GM12878 (cell line): ENCODE measurements around the gene TRPM6. TPM values are rescaled to one million over a fixed set of nuclear protein-coding genes. Genes with fewer than 3 reads are reported as not detected.

ENCODE experiments used
- ATAC-seq: fragments of 200-7000 bp; cut with Tn5 transposase; 3 replicates; pipeline ENCODE4 v1.9.1; 2020; ENCODE audit warnings: mild to moderate bottlenecking, moderate library complexity
- BruUV-seq: library from RNA; stranded (reverse); fragments of 400-500 nt; replicated peaks from 2 replicates; lab custom pipeline; 2021; lab: Mats Ljungman, UMichigan
- CTCF ChIA-PET: fragments of 300-600 bp; sonication (Branson Sonifier 250); formaldehyde crosslinking; extraction: SDS; loops from one replicate; lab custom pipeline; 2021; ENCODE audit warnings: inconsistent platforms; lab: Yijun Ruan, JAX
- POLR2A ChIA-PET: fragments of 350-600 bp; formaldehyde crosslinking; extraction: SDS; loops from one replicate; lab custom pipeline; 2021; ENCODE audit warnings: inconsistent platforms; lab: Charles Lee
- RAD21 ChIA-PET: fragments of 300-600 bp; sonication (Branson Sonifier 250); formaldehyde crosslinking; loops from one replicate; lab custom pipeline; 2023; ENCODE audit warnings: antibody characterized with exemption; ENCODE audit not compliant: unreplicated experiment; lab: Charles Lee
- SMC1A ChIA-PET: fragments of 300-600 bp; sonication (Branson Sonifier 250); formaldehyde crosslinking; loops from one replicate; lab custom pipeline; 2023; ENCODE audit not compliant: unreplicated experiment, uncharacterized antibody; lab: Charles Lee
- DNase-seq: peaks from one replicate; pipeline ENCODE4 v3.0.0-alpha.2; 2011; ENCODE audit warnings: low read depth, low spot score
- FAIRE-seq: peaks from 3 replicates; lab custom pipeline; 2011; peaks lifted over from hg19 to GRCh38; lab: Jason Lieb, UNC
- H2AFZ ChIP-seq: 2 replicates; pipeline ENCODE4 v1.6.0; 2011; ENCODE audit warnings: low read depth, low read length, control low read depth; ENCODE audit not compliant: control insufficient read depth
- H3K27ac ChIP-seq: 2 replicates; pipeline ENCODE4 v1.5.1; 2011; ENCODE audit warnings: control low read depth; ENCODE audit not compliant: control insufficient read depth, insufficient read depth
- H3K27me3 ChIP-seq, 2 experiments: replicated peaks in 1 of 2; 2 replicates each; pipeline versions ENCODE4 v1.6.0 to v1.6.1; 2011; ENCODE audit warnings: low read length in 1 of 2; ENCODE audit not compliant: control insufficient read depth in 2 of 2, insufficient read depth in 2 of 2
- H3K36me3 ChIP-seq, 2 experiments: 2 replicates each; pipeline ENCODE4 v1.5.1; 2011; ENCODE audit warnings: low read length in 1 of 2; ENCODE audit not compliant: control insufficient read depth in 2 of 2, insufficient read depth in 2 of 2
- H3K4me1 ChIP-seq: 2 replicates; pipeline ENCODE4 v1.6.1; 2011; ENCODE audit warnings: mild to moderate bottlenecking, low read length, moderate library complexity, mixed read lengths; ENCODE audit not compliant: control insufficient read depth, insufficient read depth
- H3K4me2 ChIP-seq: 2 replicates; pipeline ENCODE4 v1.6.0; 2011; ENCODE audit warnings: control low read depth; ENCODE audit not compliant: control insufficient read depth, insufficient read depth
- H3K4me3 ChIP-seq: fragments of 200-600 bp; sonication (generic); 2 replicates; pipeline ENCODE4 v1.5.1; 2016
- H3K79me2 ChIP-seq: 2 replicates; pipeline ENCODE4 v1.6.0; 2011; ENCODE audit warnings: low read length; ENCODE audit not compliant: control insufficient read depth, insufficient read depth
- H3K9ac ChIP-seq: 2 replicates; pipeline ENCODE4 v1.8.0; 2011; ENCODE audit warnings: low read length, control low read depth, mixed read lengths; ENCODE audit not compliant: control insufficient read depth, insufficient read depth
- H3K9me3 ChIP-seq: replicated peaks from 3 replicates; pipeline ENCODE4 v1.5.1; 2011; ENCODE audit warnings: mild to moderate bottlenecking, low read length; ENCODE audit not compliant: control insufficient read depth, insufficient read depth
- H4K20me1 ChIP-seq: 2 replicates; pipeline ENCODE4 v1.6.0; 2011; ENCODE audit not compliant: control insufficient read depth, insufficient read depth
- IRF5 ChIP-seq: fragments of 450-650 bp; IDR thresholded peaks from 2 replicates; pipeline ENCODE4 v1.6.1; 2017; ENCODE audit warnings: borderline replicate concordance
- MTA2 ChIP-seq: fragments of 450-650 bp; IDR thresholded peaks from 2 replicates; pipeline ENCODE4 v1.6.1; 2016; ENCODE audit warnings: low read depth, mild to moderate bottlenecking, moderate library complexity
- SREBF2 ChIP-seq: IDR thresholded peaks from 2 replicates; pipeline ENCODE4 v1.6.1; 2012; ENCODE audit warnings: mild to moderate bottlenecking, low read length
- ZNF24 ChIP-seq: fragments of 450-650 bp; IDR thresholded peaks from 2 replicates; pipeline ENCODE4 v1.6.1; 2017; ENCODE audit warnings: antibody characterized with exemption, mild to moderate bottlenecking
- WGBS: methylation state at CpG from one replicate; pipeline ENCODE4 v1.1.6; 2016; ENCODE audit warnings: low lambda C conversion rate; ENCODE audit not compliant: insufficient replicate concordance, insufficient coverage; ENCODE audit errors: missing lambda C conversion rate; 5-methylcytosine and 5-hydroxymethylcytosine counted together
- in situ Hi-C: fragments of 300-500 bp; cut with MboI; formaldehyde crosslinking; loops from 9 replicates; pipeline ENCODE4 v1.14.3; 2018; ENCODE audit warnings: mixed read lengths
- intact Hi-C: fragments of 100-400 bp; cut with micrococcal nuclease; formaldehyde crosslinking; loops from one replicate; pipeline ENCODE4 v1.14.2; 2022; ENCODE audit not compliant: unreplicated experiment
- polyA plus RNA-seq, 11 experiments: library from polyadenylated mRNA; depleted of rRNA in 4 of 11; unstranded in 6 of 11; stranded (reverse) in 5 of 11; fragments of >200 nt; fragmentation: Nextera tagmentation in 4 of 11; fragmentation: Illumina TruSeq in 1 of 11; extraction: Ambion mirVana in 4 of 11; extraction: Trizol in 1 of 11; gene quantifications; 1 replicate in 1 of 11; 2 replicates in 10 of 11; pipeline versions ENCODE4 v1.2.1 to v1.2.3, GENCODE V29; 2011 to 2016; ENCODE audit warnings: inconsistent platforms in 2 of 11, missing spikeins in 2 of 11, low read depth in 1 of 11
- total RNA-seq, 4 experiments: library from RNA; depleted of rRNA in 3 of 4; stranded (reverse); fragments of >200 nt in 3 of 4; fragmentation: Illumina TruSeq in 1 of 4; extraction: Trizol in 1 of 4; gene quantifications; 2 replicates each; pipeline versions ENCODE4 v1.2.1 to v1.2.3, GENCODE V29; 2013 to 2021
- TF ChIP-seq, protein P1 (sequence below): fragments of 150-350 bp; IDR thresholded peaks from 2 replicates; pipeline ENCODE4 v1.6.1; 2016; ENCODE audit warnings: low read depth, low read length
- TF ChIP-seq, protein P2 (sequence below): fragments of 450-650 bp; formaldehyde crosslinking; IDR thresholded peaks from 2 replicates; pipeline ENCODE4 v1.4.0; 2022; ENCODE audit warnings: mild to moderate bottlenecking, moderate library complexity

The TRPM6 gene
- total and polyA plus RNA-seq, 10 of the 15 experiments (the other 5 are each of a cell fraction or from before 2014, with no cell fraction given) = under 0.01 to 0.34 (median 0.05) TPM; not detected in 1

DNA sequence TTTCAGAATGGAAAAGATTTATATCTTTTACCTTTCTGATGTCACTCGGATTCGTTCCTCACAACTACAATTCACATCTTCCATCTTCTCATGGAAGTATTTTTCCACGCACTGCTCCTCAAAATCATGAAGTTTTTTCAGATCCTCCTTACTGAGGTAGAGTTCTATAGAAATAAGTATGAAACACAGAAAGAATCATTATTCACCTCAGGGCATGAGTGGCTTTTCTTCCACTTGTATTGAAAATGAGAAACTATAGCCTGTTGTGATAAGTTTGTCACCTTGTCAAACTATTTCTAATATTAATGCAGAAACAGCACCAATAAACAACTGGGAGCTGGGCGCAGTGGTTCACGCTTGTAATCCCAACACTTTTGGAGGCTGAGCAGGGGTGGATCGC is 116.0 kb downstream of the TRPM6 start:
- in situ Hi-C loops (loop anchor here (5.0 kb wide), 1 partner anchor 231 kb away; no protein-coding TSS in a partner anchor), intact Hi-C loops (loop anchor here (5.0 kb wide), 1 partner anchor 466 kb away; no protein-coding TSS in a partner anchor)
- Histone ChIP-seq H3K4me2 (no peak overlapping the region), H3K4me1 (peaks cover 5% of the 10 kb centered on the region), H3K4me3 (no peak overlapping the region), H4K20me1 (no peaks in the 10 kb centered on the region), H2AFZ (no peak overlapping the region), H3K36me3 (no peaks in the 10 kb centered on the region), H3K27me3 (no peaks in the 10 kb centered on the region), H3K9me3 (no peaks in the 10 kb centered on the region), H3K9ac (no peak overlapping the region), H3K79me2 (no peaks in the 10 kb centered on the region), H3K27ac (no peak overlapping the region)
- no peak for DNase-seq
- whole genome bisulfite sequencing = 53% methylated on average over 6 of the region's 6 CpGs
- ChIA-PET POLR2A (no interaction called here), CTCF (interaction anchor here (0.7 to 15.1 kb wide), 19 partner anchors 9 to 466 kb away, joined by 3 to 320 read pairs (median 4); no protein-coding TSS in a partner anchor), SMC1A (interaction anchor here (1.9 to 7.2 kb wide), 5 partner anchors 231 to 318 kb away, joined by 5 to 127 read pairs (median 10); no protein-coding TSS in a partner anchor), RAD21 (interaction anchor here (2.0 to 5.1 kb wide), 3 partner anchors 254 to 316 kb away, joined by 5 to 24 read pairs (median 11); partner anchors contain the start of genes NMRK1 and OSTF1)
- no peak for FAIRE-seq
- BruUV-seq = no TSS peak
- no peak for TF ChIP-seq ZNF24
- TF ChIP-seq, protein P1, sequence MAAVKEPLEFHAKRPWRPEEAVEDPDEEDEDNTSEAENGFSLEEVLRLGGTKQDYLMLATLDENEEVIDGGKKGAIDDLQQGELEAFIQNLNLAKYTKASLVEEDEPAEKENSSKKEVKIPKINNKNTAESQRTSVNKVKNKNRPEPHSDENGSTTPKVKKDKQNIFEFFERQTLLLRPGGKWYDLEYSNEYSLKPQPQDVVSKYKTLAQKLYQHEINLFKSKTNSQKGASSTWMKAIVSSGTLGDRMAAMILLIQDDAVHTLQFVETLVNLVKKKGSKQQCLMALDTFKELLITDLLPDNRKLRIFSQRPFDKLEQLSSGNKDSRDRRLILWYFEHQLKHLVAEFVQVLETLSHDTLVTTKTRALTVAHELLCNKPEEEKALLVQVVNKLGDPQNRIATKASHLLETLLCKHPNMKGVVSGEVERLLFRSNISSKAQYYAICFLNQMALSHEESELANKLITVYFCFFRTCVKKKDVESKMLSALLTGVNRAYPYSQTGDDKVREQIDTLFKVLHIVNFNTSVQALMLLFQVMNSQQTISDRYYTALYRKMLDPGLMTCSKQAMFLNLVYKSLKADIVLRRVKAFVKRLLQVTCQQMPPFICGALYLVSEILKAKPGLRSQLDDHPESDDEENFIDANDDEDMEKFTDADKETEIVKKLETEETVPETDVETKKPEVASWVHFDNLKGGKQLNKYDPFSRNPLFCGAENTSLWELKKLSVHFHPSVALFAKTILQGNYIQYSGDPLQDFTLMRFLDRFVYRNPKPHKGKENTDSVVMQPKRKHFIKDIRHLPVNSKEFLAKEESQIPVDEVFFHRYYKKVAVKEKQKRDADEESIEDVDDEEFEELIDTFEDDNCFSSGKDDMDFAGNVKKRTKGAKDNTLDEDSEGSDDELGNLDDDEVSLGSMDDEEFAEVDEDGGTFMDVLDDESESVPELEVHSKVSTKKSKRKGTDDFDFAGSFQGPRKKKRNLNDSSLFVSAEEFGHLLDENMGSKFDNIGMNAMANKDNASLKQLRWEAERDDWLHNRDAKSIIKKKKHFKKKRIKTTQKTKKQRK = no peak
- TF ChIP-seq, protein P2, sequence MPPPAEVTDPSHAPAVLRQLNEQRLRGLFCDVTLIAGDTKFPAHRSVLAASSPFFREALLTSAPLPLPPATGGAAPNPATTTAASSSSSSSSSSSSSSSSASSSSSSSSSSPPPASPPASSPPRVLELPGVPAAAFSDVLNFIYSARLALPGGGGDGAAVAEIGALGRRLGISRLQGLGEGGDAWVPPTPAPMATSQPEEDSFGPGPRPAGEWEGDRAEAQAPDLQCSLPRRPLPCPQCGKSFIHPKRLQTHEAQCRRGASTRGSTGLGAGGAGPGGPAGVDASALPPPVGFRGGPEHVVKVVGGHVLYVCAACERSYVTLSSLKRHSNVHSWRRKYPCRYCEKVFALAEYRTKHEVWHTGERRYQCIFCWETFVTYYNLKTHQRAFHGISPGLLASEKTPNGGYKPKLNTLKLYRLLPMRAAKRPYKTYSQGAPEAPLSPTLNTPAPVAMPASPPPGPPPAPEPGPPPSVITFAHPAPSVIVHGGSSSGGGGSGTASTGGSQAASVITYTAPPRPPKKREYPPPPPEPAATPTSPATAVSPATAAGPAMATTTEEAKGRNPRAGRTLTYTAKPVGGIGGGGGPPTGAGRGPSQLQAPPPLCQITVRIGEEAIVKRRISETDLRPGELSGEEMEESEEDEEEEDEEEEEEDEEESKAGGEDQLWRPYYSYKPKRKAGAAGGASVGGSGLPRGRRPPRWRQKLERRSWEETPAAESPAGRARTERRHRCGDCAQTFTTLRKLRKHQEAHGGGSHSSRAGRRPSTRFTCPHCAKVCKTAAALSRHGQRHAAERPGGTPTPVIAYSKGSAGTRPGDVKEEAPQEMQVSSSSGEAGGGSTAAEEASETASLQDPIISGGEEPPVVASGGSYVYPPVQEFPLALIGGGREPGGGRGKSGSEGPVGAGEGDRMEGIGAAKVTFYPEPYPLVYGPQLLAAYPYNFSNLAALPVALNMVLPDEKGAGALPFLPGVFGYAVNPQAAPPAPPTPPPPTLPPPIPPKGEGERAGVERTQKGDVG (CRISPR knock-in tag) = no peak
- TF ChIP-seq SREBF2 = no peak
- no peak for TF ChIP-seq IRF5
- TF ChIP-seq MTA2 = no peak
- no peak for ATAC-seq
